ENCODE data around the gene GPR42.
"Not testable (repeated sequence)": the region's sequence is repeated elsewhere in the genome, so short reads cannot be mapped to it uniquely, and the experiment has no call there.

GPR42 gene

GRCh38 chr19:35362261-35363000, 8.4 kb upstream of the GPR42 start:
- no peak overlapping the region for H3K4me3 ChIP-seq (ENCODE audit: low read depth, low read length)

GRCh38 chr19:35363001-35363590, 7.8 kb upstream of the GPR42 start:
- H3K4me3 ChIP-seq (ENCODE audit: low read depth, low read length) = no peak overlapping the region

- no peak overlapping the region for H3K4me3 ChIP-seq (ENCODE audit: low read depth, low read length)
Measured at GRCh38 chr19:35363711-35364425, 7.0 kb upstream of the GPR42 start.

- H3K4me3 ChIP-seq (ENCODE audit: low read depth, low read length) = no peak overlapping the region
Measured at GRCh38 chr19:35365303-35365702, 5.6 kb upstream of the GPR42 start.

GRCh38 chr19:35368378-35368777, 2.5 kb upstream of the GPR42 start:
- H3K4me3 ChIP-seq (ENCODE audit: low read depth, low read length) = no peak overlapping the region

- no peak overlapping the region for H3K4me3 ChIP-seq (ENCODE audit: low read depth, low read length)
Measured at GRCh38 chr19:35369522-35369921, 1.3 kb upstream of the GPR42 start.

GRCh38 chr19:35373492-35373891, 2.6 kb downstream of the GPR42 start:
- no peak overlapping the region for H3K4me3 ChIP-seq (ENCODE audit: low read depth, low read length)

GRCh38 chr19:35374031-35374430, 3.2 kb downstream of the GPR42 start:
- not testable (repeated sequence) for H3K4me3 ChIP-seq (ENCODE audit: low read depth, low read length)

GRCh38 chr19:35375505-35376307, 4.8 kb downstream of the GPR42 start:
- H3K4me3 ChIP-seq (ENCODE audit: low read depth, low read length) = no peak overlapping the region

- H3K4me3 ChIP-seq (ENCODE audit: low read depth, low read length) = no peak overlapping the region
Measured at GRCh38 chr19:35377656-35378055, 6.8 kb downstream of the GPR42 start.

- H3K4me3 ChIP-seq (ENCODE audit: low read depth, low read length) = no peak overlapping the region
Measured at GRCh38 chr19:35378356-35378755, 7.5 kb downstream of the GPR42 start.

GRCh38 chr19:35379545-35379944, 8.7 kb downstream of the GPR42 start:
- not testable (repeated sequence) for H3K4me3 ChIP-seq (ENCODE audit: low read depth, low read length)

GRCh38 chr19:35379992-35380391, 9.1 kb downstream of the GPR42 start:
- H3K4me3 ChIP-seq (ENCODE audit: low read depth, low read length) = no peak overlapping the region

GRCh38 chr19:35380450-35381124, 9.7 kb downstream of the GPR42 start:
- no peak overlapping the region for H3K4me3 ChIP-seq (ENCODE audit: low read depth, low read length)

GRCh38 chr19:35381318-35381717, 10.4 kb downstream of the GPR42 start:
- no peak overlapping the region for H3K4me3 ChIP-seq (ENCODE audit: low read depth, low read length)

GRCh38 chr19:35381926-35382325, 11.1 kb downstream of the GPR42 start:
- no peak overlapping the region for H3K4me3 ChIP-seq (ENCODE audit: low read depth, low read length)

GRCh38 chr19:35383536-35383935, 12.7 kb downstream of the GPR42 start:
- H3K4me3 ChIP-seq (ENCODE audit: low read depth, low read length) = no peak overlapping the region

- no peak overlapping the region for H3K4me3 ChIP-seq (ENCODE audit: low read depth, low read length)
Measured at GRCh38 chr19:35388277-35389054, 17.6 kb downstream of the GPR42 start.

- H3K4me3 ChIP-seq (ENCODE audit: low read depth, low read length) = no peak overlapping the region
Measured at GRCh38 chr19:35389192-35389861, 18.5 kb downstream of the GPR42 start.
